Activated CD4-positive, alpha-beta T cell treated with anti-CD3 and anti-CD28 coated beads, Interleukin-2, amount 10 ng/mL, durations not matched to agents 7 days and 5 days (primary cell): ENCODE measurements around the gene MTFP1. TPM values are rescaled to one million over a fixed set of nuclear protein-coding genes. Genes with fewer than 3 reads are reported as not detected.

Source experiments
- CTCF ChIA-PET: fragments of 350-600 bp; sonication (Branson Sonifier 250); formaldehyde crosslinking; loops from one replicate; lab custom pipeline; 2021; ENCODE audit warnings: antibody characterized with exemption; lab: Charles Lee
- POLR2A ChIA-PET: fragments of 350-600 bp; sonication (Branson Sonifier 250); formaldehyde crosslinking; loops from one replicate; lab custom pipeline; 2021; ENCODE audit warnings: antibody characterized with exemption; lab: Charles Lee
- DNase-seq: peaks from one replicate; pipeline ENCODE4 v3.0.0-alpha.2; 2020
- H3K27ac Mint-ChIP-seq: one replicate; pipeline ENCODE4 v1.8.0; 2021; ENCODE audit warnings: mild to moderate bottlenecking, moderate library complexity, mixed read lengths
- H3K27me3 Mint-ChIP-seq: one replicate; pipeline ENCODE4 v1.8.0; 2021; ENCODE audit warnings: mixed read lengths
- H3K36me3 Mint-ChIP-seq: one replicate; pipeline ENCODE4 v1.8.0; 2021; ENCODE audit warnings: low read depth, mixed read lengths
- H3K4me1 Mint-ChIP-seq: one replicate; pipeline ENCODE4 v1.8.0; 2021; ENCODE audit warnings: mixed read lengths
- H3K4me3 Mint-ChIP-seq: one replicate; pipeline ENCODE4 v1.8.0; 2021; ENCODE audit warnings: mild to moderate bottlenecking, moderate library complexity, mixed read lengths
- H3K9me3 Mint-ChIP-seq: one replicate; pipeline ENCODE4 v1.8.0; 2021; ENCODE audit warnings: mixed read lengths
- total RNA-seq, 2 experiments: library from RNA; stranded (reverse); gene quantifications; one replicate each; pipeline ENCODE4 v1.2.3, GENCODE V29; 2021

MTFP1 gene
- total RNA-seq, 2 experiments from 2014 or later: 34.5 to 40.0 TPM

GRCh38 chr22:30471616-30472318, 46.2 kb downstream of the MTFP1 start, which contains the start of gene SEC14L3:
Gene SEC14L3, minus strand, starts transcription at chr22:30472017. Its CDS starts 59 bp downstream, at chr22:30471958.
- H3K27me3 Mint-ChIP-seq: peaks cover 7% of the 10 kb centered on the region
- CTCF ChIA-PET: no interaction called here
- DNase-seq: no peak

GRCh38 chr22:30472994-30473720, 47.6 kb downstream of the MTFP1 start:
- H3K4me3 Mint-ChIP-seq: no peak overlapping the region
- DNase-seq: no peak

More at GRCh38 chr22:30471616-30472318, 46.2 kb downstream of the MTFP1 start, which contains the start of gene SEC14L3:
- Mint-ChIP-seq H3K36me3 (no peaks in the 10 kb centered on the region), H3K9me3 (no peaks in the 10 kb centered on the region), H3K27ac (no peak within 1 kb of the TSS), H3K4me3 (no peak within 1 kb of the TSS), H3K4me1 (peaks cover 16% of the 10 kb centered on the region)
- POLR2A ChIA-PET: no interaction called here

GRCh38 chr22:30474121-30474520, 48.6 kb downstream of the MTFP1 start:
- ChIA-PET POLR2A (no interaction called here), CTCF (no interaction called here)
- no peak overlapping the region for H3K27ac Mint-ChIP-seq
- H3K9me3 Mint-ChIP-seq: no peaks in the 10 kb centered on the region
- H3K27me3 Mint-ChIP-seq: peaks cover 6% of the 10 kb centered on the region
- no peak overlapping the region for H3K4me3 Mint-ChIP-seq
- H3K36me3 Mint-ChIP-seq: no peaks in the 10 kb centered on the region
- peaks cover 16% of the 10 kb centered on the region for H3K4me1 Mint-ChIP-seq
- DNase-seq: no peak

More at GRCh38 chr22:30472994-30473720, 47.6 kb downstream of the MTFP1 start:
- peaks cover 7% of the 10 kb centered on the region for H3K27me3 Mint-ChIP-seq
- H3K27ac Mint-ChIP-seq: no peak overlapping the region
- ChIA-PET CTCF (no interaction called here), POLR2A (no interaction called here)
- no peaks in the 10 kb centered on the region for H3K9me3 Mint-ChIP-seq
- no peaks in the 10 kb centered on the region for H3K36me3 Mint-ChIP-seq
- H3K4me1 Mint-ChIP-seq: peaks cover 16% of the 10 kb centered on the region

GRCh38 chr22:30474683-30475424, 49.3 kb downstream of the MTFP1 start:
- ChIA-PET POLR2A (no interaction called here), CTCF (interaction anchor here (0.6 to 1.9 kb wide), 3 partner anchors 48 to 226 kb away, joined by 3 to 6 read pairs (median 6); no protein-coding TSS in a partner anchor)
- Mint-ChIP-seq H3K9me3 (no peaks in the 10 kb centered on the region), H3K4me1 (peaks cover 15% of the 10 kb centered on the region), H3K36me3 (no peaks in the 10 kb centered on the region), H3K4me3 (no peak overlapping the region), H3K27me3 (peaks cover 6% of the 10 kb centered on the region), H3K27ac (no peak overlapping the region)
- no peak for DNase-seq

Other genes with a start within 250 kb of the MTFP1 start
- 100 to 1,000 TPM; 102 to 103 TPM for gene LIF, start 179.0 kb upstream of the MTFP1 start, total RNA-seq
- gene OSM, start 158.9 kb upstream of the MTFP1 start, total RNA-seq: 10 to 100 TPM; 74.7 to 80.5 TPM
- 10 to 100 TPM; 16.7 to 20.0 TPM for gene CASTOR1, start 136.3 kb upstream of the MTFP1 start, total RNA-seq
- gene TBC1D10A, start 98.8 kb upstream of the MTFP1 start, total RNA-seq: 10 to 100 TPM; 45.5 to 47.6 TPM
- 100 to 1,000 TPM; 247 to 279 TPM for gene SF3A1, start 68.9 kb upstream of the MTFP1 start, total RNA-seq
- gene CCDC157, start 68.8 kb upstream of the MTFP1 start, total RNA-seq: 1 to 10 TPM; 3.5 to 4.3 TPM
- 1 to 10 TPM; 9.8 to 9.9 TPM for gene RNF215, start 38.4 kb upstream of the MTFP1 start, total RNA-seq
- 10 to 100 TPM in 1 of 2 experiments, 1 to 10 TPM in 1; 7.6 to 10.5 TPM for gene SEC14L2, start 28.8 kb upstream of the MTFP1 start, total RNA-seq
- gene SEC14L3, start 46.2 kb downstream of the MTFP1 start, total RNA-seq: not detected
- not detected for gene SEC14L4, start 79.9 kb downstream of the MTFP1 start, total RNA-seq
- not detected for gene SEC14L6, start 121.0 kb downstream of the MTFP1 start, total RNA-seq
- gene GAL3ST1, start 148.9 kb downstream of the MTFP1 start, total RNA-seq: not detected
- 10 to 100 TPM; 58.5 to 62.7 TPM for gene PES1, start 166.1 kb downstream of the MTFP1 start, total RNA-seq
- under 1 TPM; 0.32 to 0.54 TPM for gene TCN2, start 181.4 kb downstream of the MTFP1 start, total RNA-seq
- 1 to 10 TPM; 1.8 to 2.5 TPM for gene SLC35E4, start 210.0 kb downstream of the MTFP1 start, total RNA-seq
- 10 to 100 TPM in 1 of 2 experiments, 1 to 10 TPM in 1; 9.8 to 12.2 TPM for gene DUSP18, start 242.1 kb downstream of the MTFP1 start, total RNA-seq